ENCODE measurements around the gene ZPBP2.
"Not testable (repeated sequence)": the region's sequence is repeated elsewhere in the genome, so short reads cannot be mapped to it uniquely, and the experiment has no call there.

ZPBP2 gene

DNA sequence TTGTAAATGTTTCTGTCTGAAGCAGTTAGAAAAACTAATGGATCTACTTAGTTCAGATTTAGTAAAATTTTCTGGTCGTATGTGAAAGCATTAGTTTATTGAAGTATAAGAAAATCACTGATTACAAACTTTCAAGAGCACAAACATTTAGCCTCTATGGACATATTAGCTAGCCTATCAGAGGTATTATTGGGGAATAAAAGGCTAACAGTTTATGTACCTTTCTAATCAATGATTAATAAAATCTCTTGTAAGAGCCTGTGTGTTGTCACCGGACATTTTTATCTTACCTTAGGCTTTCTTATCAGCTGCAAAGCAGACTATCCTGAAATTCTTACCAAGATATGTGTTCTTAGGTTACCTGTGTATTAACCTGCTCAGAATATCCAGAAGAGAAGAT is 21.2 kb downstream of the ZPBP2 start:
- H3K9me3 ChIP-seq: no peaks in the 10 kb centered on the region
- no peaks in the 10 kb centered on the region for H3K36me3 ChIP-seq
- H3K27me3 ChIP-seq: peaks cover 79% of the 10 kb centered on the region
- no peak overlapping the region for H3K4me3 ChIP-seq (ENCODE audit: low read depth in 1 of 2, low read length in 1 of 2)
- H3K27ac ChIP-seq: no peak overlapping the region
- peaks cover 4 to 6% of the 10 kb centered on the region in 2 experiments for H3K4me1 ChIP-seq (ENCODE audit: control insufficient read depth in 1 of 2, insufficient read depth in 1 of 2, low read depth in 1 of 2, low read length in 1 of 2)
- TF ChIP-seq, protein P1, sequence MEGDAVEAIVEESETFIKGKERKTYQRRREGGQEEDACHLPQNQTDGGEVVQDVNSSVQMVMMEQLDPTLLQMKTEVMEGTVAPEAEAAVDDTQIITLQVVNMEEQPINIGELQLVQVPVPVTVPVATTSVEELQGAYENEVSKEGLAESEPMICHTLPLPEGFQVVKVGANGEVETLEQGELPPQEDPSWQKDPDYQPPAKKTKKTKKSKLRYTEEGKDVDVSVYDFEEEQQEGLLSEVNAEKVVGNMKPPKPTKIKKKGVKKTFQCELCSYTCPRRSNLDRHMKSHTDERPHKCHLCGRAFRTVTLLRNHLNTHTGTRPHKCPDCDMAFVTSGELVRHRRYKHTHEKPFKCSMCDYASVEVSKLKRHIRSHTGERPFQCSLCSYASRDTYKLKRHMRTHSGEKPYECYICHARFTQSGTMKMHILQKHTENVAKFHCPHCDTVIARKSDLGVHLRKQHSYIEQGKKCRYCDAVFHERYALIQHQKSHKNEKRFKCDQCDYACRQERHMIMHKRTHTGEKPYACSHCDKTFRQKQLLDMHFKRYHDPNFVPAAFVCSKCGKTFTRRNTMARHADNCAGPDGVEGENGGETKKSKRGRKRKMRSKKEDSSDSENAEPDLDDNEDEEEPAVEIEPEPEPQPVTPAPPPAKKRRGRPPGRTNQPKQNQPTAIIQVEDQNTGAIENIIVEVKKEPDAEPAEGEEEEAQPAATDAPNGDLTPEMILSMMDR (IDR thresholded peaks at IDR 0.05): no peak

DNA sequence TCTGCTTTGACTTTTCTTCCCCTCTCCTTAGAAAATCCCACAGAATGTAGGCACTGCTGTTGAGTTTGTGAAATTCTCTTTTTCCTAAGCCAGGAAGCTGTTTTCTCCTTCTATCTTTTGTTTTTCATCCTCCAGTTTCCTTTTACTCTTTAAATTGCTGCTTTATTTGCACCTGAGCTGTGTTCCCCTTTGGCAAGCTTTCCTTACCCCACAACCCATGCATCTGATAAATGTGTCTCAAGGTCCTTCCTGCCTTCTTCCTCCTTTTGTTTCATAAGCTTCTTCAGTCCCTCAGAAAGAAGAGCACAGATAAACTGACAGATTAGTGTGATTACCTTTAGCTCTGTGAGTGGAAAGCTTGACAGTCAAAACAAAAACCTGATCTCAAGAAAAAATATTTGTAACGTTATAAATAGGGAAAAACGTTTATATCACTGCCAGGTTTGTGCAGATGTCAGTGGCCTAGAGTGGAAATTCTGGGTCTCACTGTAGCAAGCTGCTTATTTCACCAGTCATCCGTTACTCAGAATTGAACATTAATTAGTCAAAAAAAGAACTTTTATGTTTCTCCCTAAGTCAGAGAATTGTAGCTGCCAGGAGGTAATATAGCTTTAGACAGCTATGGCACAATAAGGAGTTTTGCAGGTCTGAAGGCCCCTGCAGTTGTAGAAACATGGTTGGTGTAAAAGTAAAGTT is 26.8 kb downstream of the ZPBP2 start:
- TF ChIP-seq, protein P1 (IDR thresholded peaks at IDR 0.05): no peak
- Histone ChIP-seq H3K9me3 (no peaks in the 10 kb centered on the region), H3K4me1 (ENCODE audit: control insufficient read depth in 1 of 2, insufficient read depth in 1 of 2, low read depth in 1 of 2, low read length in 1 of 2) (peaks cover 18% of the 10 kb centered on the region in 2 experiments), H3K4me3 (ENCODE audit: low read depth in 1 of 2, low read length in 1 of 2) (no peak overlapping the region), H3K27ac (peak overlapping the region; percentile 45), H3K27me3 (peaks cover 32% of the 10 kb centered on the region), H3K36me3 (no peaks in the 10 kb centered on the region)

DNA sequence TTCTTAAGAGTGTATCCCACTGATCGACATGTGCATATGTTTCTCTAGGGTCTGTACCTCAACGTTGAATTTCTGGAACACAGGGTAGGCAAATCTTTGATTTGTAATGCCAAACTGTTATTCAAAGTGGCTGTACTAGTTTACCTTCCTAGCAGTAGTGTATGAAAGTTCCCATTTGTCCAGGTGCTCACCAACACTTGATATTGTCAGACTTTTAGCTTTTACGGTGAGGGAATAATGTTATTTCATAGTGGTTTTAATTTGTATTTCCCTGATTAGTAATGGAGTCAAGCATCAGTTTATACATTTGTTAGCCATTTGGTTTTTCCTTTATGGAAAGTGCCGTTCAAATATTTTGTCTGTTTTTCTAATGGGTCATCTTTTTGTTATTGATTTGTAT is 30.1 kb downstream of the ZPBP2 start:
- TF ChIP-seq, protein P1 (IDR thresholded peaks at IDR 0.05): no peak
- Histone ChIP-seq H3K4me3 (ENCODE audit: low read depth in 1 of 2, low read length in 1 of 2) (no peak overlapping the region), H3K4me1 (ENCODE audit: control insufficient read depth in 1 of 2, insufficient read depth in 1 of 2, low read depth in 1 of 2, low read length in 1 of 2) (peaks cover 18% of the 10 kb centered on the region in 2 experiments), H3K27ac (no peak overlapping the region), H3K36me3 (peaks cover 3% of the 10 kb centered on the region), H3K9me3 (no peaks in the 10 kb centered on the region), H3K27me3 (no peaks in the 10 kb centered on the region)

DNA sequence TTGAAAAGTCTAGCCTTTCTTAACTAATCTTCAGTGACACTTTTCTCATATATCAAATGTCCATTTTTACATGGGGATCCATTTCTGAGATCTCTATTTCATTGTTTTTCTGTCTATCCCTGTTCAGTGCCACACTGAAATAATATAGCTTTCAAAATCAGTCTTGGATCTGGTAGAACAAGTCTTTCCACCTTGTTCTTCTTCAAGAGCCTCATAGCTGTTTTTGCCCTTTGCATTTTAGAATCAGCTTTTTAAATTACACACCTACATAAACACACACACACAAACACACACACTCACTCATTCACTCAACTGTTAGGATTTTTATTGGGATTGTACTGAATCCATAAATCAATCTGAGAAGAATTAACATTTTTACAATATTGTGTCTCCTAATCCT is 31.2 kb downstream of the ZPBP2 start:
- no peaks in the 10 kb centered on the region for H3K9me3 ChIP-seq
- TF ChIP-seq, protein P1 (IDR thresholded peaks at IDR 0.05): no peak
- peaks cover 11 to 14% of the 10 kb centered on the region in 2 experiments for H3K4me1 ChIP-seq (ENCODE audit: control insufficient read depth in 1 of 2, insufficient read depth in 1 of 2, low read depth in 1 of 2, low read length in 1 of 2)
- H3K27ac ChIP-seq: no peak overlapping the region
- H3K4me3 ChIP-seq (ENCODE audit: low read depth in 1 of 2, low read length in 1 of 2): no peak overlapping the region
- no peaks in the 10 kb centered on the region for H3K27me3 ChIP-seq
- H3K36me3 ChIP-seq: peaks cover 3% of the 10 kb centered on the region

DNA sequence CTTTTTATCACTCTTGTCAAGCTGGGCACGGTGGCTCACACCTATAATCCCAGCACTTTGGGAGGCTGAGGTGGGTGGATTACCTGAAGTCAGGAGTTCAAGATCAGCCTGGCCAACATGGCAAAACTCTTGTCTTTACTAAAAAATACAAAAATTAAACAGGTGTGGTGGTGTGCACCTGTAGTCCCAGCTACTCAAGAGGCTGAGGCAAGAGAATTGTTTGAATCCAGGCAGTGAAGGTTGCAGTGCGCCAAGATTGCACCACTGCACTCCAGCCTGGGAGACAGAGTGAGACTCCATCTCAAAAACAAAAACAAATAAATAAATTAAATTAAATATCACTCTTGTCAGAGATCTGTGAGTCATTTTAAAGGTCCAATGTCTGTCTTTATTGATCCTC is 34.0 kb downstream of the ZPBP2 start:
- not testable (repeated sequence) for H3K9me3 ChIP-seq; H3K27ac ChIP-seq; H3K4me3 ChIP-seq (ENCODE audit: low read depth in 1 of 2, low read length in 1 of 2); H3K4me1 ChIP-seq (ENCODE audit: control insufficient read depth in 1 of 2, insufficient read depth in 1 of 2, low read depth in 1 of 2, low read length in 1 of 2); H3K27me3 ChIP-seq; H3K36me3 ChIP-seq

DNA sequence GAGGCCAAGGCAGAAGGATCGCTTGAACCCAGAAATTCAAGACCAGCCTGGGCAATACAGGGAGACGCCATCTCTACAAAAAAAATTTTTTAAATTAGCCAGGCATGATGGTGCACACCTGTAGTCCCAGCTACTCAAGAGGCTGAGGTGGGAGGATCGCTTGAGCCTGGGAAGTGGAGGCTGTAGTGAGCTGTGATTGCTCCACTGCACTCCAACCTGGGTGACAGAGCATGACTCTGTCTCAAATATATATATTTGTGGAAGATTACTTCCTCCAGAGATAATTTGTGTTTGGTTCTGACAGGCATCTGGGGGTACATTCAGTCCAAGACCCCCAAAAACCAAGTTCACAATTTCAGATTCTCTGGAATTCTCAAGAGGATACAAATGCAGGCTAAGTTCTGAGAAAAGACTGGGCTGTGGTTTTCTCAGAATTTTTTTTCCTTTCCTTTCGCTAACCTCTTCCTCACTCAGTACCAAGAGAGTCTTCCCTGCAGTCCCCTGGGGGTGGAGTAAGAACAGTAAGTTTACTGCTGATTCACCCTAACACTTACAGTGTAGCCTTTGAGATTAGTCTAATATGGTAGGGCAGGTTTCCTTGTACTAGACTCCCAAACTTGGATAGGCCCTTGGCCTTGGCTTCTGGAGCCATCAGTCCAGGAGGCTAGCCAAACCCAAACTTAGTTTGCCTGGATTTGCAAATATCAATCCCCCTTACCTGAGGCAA is 35.3 kb downstream of the ZPBP2 start:
- H3K9me3 ChIP-seq: no peaks in the 10 kb centered on the region
- H3K4me3 ChIP-seq (ENCODE audit: low read depth in 1 of 2, low read length in 1 of 2): no peak overlapping the region
- H3K4me1 ChIP-seq (ENCODE audit: control insufficient read depth in 1 of 2, insufficient read depth in 1 of 2, low read depth in 1 of 2, low read length in 1 of 2): no peaks in the 10 kb centered on the region
- H3K36me3 ChIP-seq: peaks cover 3% of the 10 kb centered on the region
- no peaks in the 10 kb centered on the region for H3K27me3 ChIP-seq
- TF ChIP-seq, protein P1 (IDR thresholded peaks at IDR 0.05): no peak
- H3K27ac ChIP-seq: no peak overlapping the region
